Measurements from ENCODE around the gene SLC45A1. TPM values are rescaled to one million over a fixed set of nuclear protein-coding genes. Genes with fewer than 3 reads are reported as not detected.

Gene SLC45A1
- total and polyA plus RNA-seq, 9 of the 15 experiments (the other 6 are each of a cell fraction or from before 2014, with no cell fraction given), result not detected

- no TSS peak for BruUV-seq (replicated peaks)
- no peak overlapping the region for H3K27ac ChIP-seq (ENCODE audit: extremely low read depth, low read depth, low read length)
Measured at GRCh38 chr1:8349961-8350360, 32.0 kb downstream of the SLC45A1 start.

More at GRCh38 chr1:8349961-8350360, 32.0 kb downstream of the SLC45A1 start:
- CTCF ChIA-PET (ENCODE audit: low intra/inter-chr PET ratio), result interaction anchor here (0.6 to 5.0 kb wide), 7 partner anchors 36 to 1223 kb away, joined by 3 to 35 read pairs (median 4); no protein-coding TSS in a partner anchor
- H3K9me1 ChIP-seq (ENCODE audit: control insufficient read depth, insufficient read depth, low read length), result peaks cover 3% of the 10 kb centered on the region
- H3K9ac ChIP-seq (ENCODE audit: insufficient read depth in 1 of 2, low read depth in 2 of 2, low read length in 2 of 2), result 0 out of 4 replicates have a peak overlapping the region, but pooled peaks of 1 of the 2 experiments have one; percentile 45
- in situ Hi-C loops (cut with MboI) (no loop called here), intact Hi-C loops (cut with micrococcal nuclease) (loop anchor here (1.0 to 5.0 kb wide), 4 partner anchors 319 to 683 kb away; no protein-coding TSS in a partner anchor)
- no peak overlapping the region for H2AFZ ChIP-seq (ENCODE audit: low read depth, low read length)
- H3K4me3 ChIP-seq, result no peak overlapping the region
- FAIRE-seq, result no peak
- peaks cover 12% of the 10 kb centered on the region for H3K36me3 ChIP-seq (ENCODE audit: control insufficient read depth, insufficient read depth, low read length)
- TF ChIP-seq REST (IDR thresholded peaks at IDR 0.05; ENCODE audit: borderline replicate concordance), result 0 out of 2 replicates have a peak, but pooled peaks have one; percentile 5
- TF ChIP-seq REST (CRISPR knock-in tag; IDR thresholded peaks at IDR 0.05; ENCODE audit: low read depth), result no peak
- no peak for TF ChIP-seq ZFP36 (IDR thresholded peaks at IDR 0.05; ENCODE audit: low read depth, low read length, partially characterized antibody)
- peak; percentile 38; the same call in 1 of the 2 replicates for TF ChIP-seq POLR2G (IDR thresholded peaks at IDR 0.05; ENCODE audit: low read depth, low read length)
- H3K9me3 ChIP-seq (replicated peaks; ENCODE audit: control insufficient read depth, insufficient read depth, low read depth, low read length), result no peaks in the 10 kb centered on the region
- POLR2A ChIA-PET, result interaction anchor here (0.5 to 0.6 kb wide), 3 partner anchors 36 to 312 kb away, joined by 3 to 4 read pairs (median 3); no protein-coding TSS in a partner anchor
- 13% methylated on average over 14 of the region's 14 CpGs for WGBS (ENCODE audit: insufficient coverage, low coverage, missing lambda C conversion rate)
- H3K27me3 ChIP-seq (ENCODE audit: control insufficient read depth in 2 of 2, insufficient read depth in 2 of 2, low read length in 2 of 2), result peaks cover 16 to 39% of the 10 kb centered on the region in 2 experiments
- no peaks in the 10 kb centered on the region for H3K79me2 ChIP-seq (ENCODE audit: control insufficient read depth, insufficient read depth, low read length)
- H3K4me1 ChIP-seq (replicated peaks in 1 of 2; ENCODE audit: control insufficient read depth in 2 of 2, insufficient read depth in 2 of 2, low read length in 2 of 2), result peaks cover 0 to 24% of the 10 kb centered on the region in 2 experiments; a peak in 2 of 5 replicates
- ATAC-seq, result no peak
- DNase-seq (ENCODE audit: extremely low read depth in 1 of 4, low spot score in 3 of 4), result no peak
- H4K20me1 ChIP-seq (replicated peaks; ENCODE audit: control insufficient read depth, insufficient read depth, low read length), result peaks cover 34% of the 10 kb centered on the region
- no peak overlapping the region for H3K4me2 ChIP-seq (ENCODE audit: insufficient read depth, low read length)

Data from K562 (cell line).